Esophagus mucosa (tissue), 1 donor: ENCODE data around the gene HEXD. TPM values are rescaled to one million over a fixed set of nuclear protein-coding genes. Genes with fewer than 3 reads are reported as not detected.
A peak's percentile ranks its signal among the peaks of the same experiment; 100 is the strongest.
"Not testable (repeated sequence)": the region's sequence is repeated elsewhere in the genome, so short reads cannot be mapped to it uniquely, and the experiment has no call there.

Experiments used
- ATAC-seq: fragments of 200-7000 bp; cut with Tn5 transposase; one replicate; pipeline ENCODE4 v1.9.1; 2020
- total RNA-seq: library from RNA; stranded (reverse); gene quantifications from one replicate; pipeline ENCODE4 v1.2.4, GENCODE V29; 2023
- donor health status: DM: yes; HTN: yes; CAD: no.

HEXD gene
- total RNA-seq, 1 donor from 2014 or later: 9.8 TPM

- peak; percentile 26 for ATAC-seq
These were observed 20.5 kb upstream of the HEXD start for GRCh38 chr17:82397449-82398335.

GRCh38 chr17:82399041-82399441 is 19.1 kb upstream of the HEXD start:
- ATAC-seq: no peak

- peak; percentile 19 for ATAC-seq
These were observed 18.5 kb upstream of the HEXD start for GRCh38 chr17:82399601-82400101.

GRCh38 chr17:82400206-82400605 is 17.9 kb upstream of the HEXD start:
- no peak for ATAC-seq

GRCh38 chr17:82400830-82401229 is 17.3 kb upstream of the HEXD start:
- no peak for ATAC-seq

- no peak for ATAC-seq
These were observed 15.3 kb upstream of the HEXD start for GRCh38 chr17:82402865-82403264.

GRCh38 chr17:82403662-82404660 is 14.2 kb upstream of the HEXD start:
- ATAC-seq: peak; percentile 49

GRCh38 chr17:82405051-82405450 is 13.1 kb upstream of the HEXD start:
- ATAC-seq: no peak

GRCh38 chr17:82406131-82406671 is 11.9 kb upstream of the HEXD start:
- no peak for ATAC-seq

- no peak for ATAC-seq
These were observed 10.9 kb upstream of the HEXD start for GRCh38 chr17:82407255-82407654.

GRCh38 chr17:82408288-82408937 is 9.7 kb upstream of the HEXD start:
- no peak for ATAC-seq

GRCh38 chr17:82408938-82409318 is 9.2 kb upstream of the HEXD start:
- ATAC-seq: no peak

- no peak for ATAC-seq
These were observed 8.0 kb upstream of the HEXD start for GRCh38 chr17:82410014-82410716.

- ATAC-seq: no peak
These were observed 6.6 kb upstream of the HEXD start for GRCh38 chr17:82411396-82412053.

GRCh38 chr17:82412081-82412480 is 6.1 kb upstream of the HEXD start:
- ATAC-seq: not testable (repeated sequence)

- ATAC-seq: no peak
These were observed 5.3 kb upstream of the HEXD start for GRCh38 chr17:82412535-82413520.

GRCh38 chr17:82414548-82415281 is 3.4 kb upstream of the HEXD start:
- ATAC-seq: peak; percentile 67

- ATAC-seq: no peak
These were observed 2.8 kb upstream of the HEXD start for GRCh38 chr17:82415336-82415735.

GRCh38 chr17:82415786-82416185 is 2.4 kb upstream of the HEXD start:
- no peak for ATAC-seq
